GM18870 (cell line): ENCODE results near the gene SCN4B.

Source experiments
- ATAC-seq: cut with Tn5 transposase; IDR thresholded peaks from one replicate; pipeline ENCODE4 v1.9.1; 2021; ENCODE audit warnings: moderate library complexity; ENCODE audit not compliant: unreplicated experiment

Gene SCN4B

GRCh38 chr11:118174006-118174567, 21.5 kb upstream of the SCN4B start:
- ATAC-seq, result no peak

DNA sequence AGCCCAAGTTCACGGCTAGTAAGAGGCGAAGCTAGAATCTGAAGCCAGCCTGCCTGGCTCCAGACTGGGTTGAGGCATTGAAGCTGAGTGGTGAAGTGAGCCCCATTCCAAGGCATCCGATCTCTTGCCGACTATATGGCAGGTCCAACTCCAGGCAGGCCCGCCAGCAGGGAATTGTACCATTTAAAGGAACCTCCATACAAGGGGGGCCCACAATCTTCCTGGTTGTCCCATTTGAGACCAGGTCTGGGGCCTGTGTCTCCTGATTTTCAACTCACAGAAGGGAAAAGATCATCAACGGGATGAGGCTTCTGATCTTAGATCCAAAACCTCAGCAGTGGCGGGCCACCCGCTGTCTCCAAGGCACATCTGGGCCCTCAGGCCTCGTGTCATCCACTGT, 19.7 kb upstream of the SCN4B start:
- no peak for ATAC-seq

- no peak for ATAC-seq
Observed at GRCh38 chr11:118171269-118172062, 18.8 kb upstream of the SCN4B start.

DNA sequence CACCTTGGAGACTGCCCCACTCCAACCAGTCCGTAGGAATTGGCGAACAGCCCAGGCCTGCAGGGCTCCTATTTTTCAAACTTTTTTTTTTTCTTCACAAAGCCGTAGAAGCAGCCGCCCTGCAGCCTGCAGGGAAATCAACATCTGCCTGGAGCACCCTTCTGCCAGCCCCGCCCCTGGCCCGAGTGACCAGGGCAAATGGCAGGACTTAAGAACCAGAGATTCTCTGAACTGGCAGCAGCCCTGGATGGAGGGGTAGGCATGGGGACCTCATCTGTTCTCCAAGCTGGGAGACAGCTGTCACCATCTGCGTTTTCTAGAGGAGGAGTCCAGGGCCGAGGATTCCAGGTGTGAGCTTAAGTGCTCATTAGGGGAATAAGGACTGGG, 18.3 kb upstream of the SCN4B start:
- ATAC-seq, result no peak

DNA sequence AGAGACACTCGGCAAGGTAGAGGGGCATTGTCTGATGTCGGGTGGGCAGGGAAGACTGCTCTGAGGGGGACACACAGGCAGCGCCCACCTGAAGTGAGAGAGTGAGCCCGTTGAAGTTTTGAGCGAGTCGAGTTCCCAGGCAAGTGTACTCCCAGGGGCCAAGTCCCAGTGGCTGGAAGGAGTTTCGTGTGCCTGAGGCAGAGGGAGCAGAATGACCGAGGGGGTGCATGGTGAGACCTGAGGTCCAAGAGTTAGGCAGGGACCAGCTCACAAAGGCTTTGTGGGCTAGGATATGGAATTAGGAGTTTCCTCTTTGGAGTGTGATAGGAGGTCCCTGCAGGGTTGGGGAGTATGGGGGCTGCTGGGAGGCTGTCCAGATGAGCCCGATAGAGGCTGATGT, 17.6 kb upstream of the SCN4B start:
- ATAC-seq, result no peak

- no peak for ATAC-seq
Observed at GRCh38 chr11:118169300-118170140, 16.9 kb upstream of the SCN4B start.

DNA sequence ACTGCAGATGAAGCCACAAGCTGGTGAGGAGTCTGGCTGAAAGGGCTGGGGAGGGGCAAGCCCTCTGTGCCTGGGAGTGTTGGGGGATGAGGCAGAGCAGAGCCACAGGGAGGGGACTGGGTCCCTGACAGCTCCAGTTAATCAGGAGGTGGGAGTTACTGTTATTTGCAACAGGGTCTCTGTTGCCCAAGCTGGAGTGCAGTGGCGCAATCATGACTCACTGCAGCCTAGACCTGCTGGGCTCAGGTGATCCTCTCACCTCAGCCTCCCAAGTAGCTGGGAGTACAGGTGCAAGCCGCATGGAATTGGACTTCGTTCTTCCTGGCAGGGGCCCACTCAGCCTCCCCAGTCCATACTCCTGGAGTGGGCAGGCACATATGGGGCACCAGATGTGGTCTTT, 16.1 kb upstream of the SCN4B start:
- no peak for ATAC-seq

GRCh38 chr11:118168316-118168715, 15.7 kb upstream of the SCN4B start:
- ATAC-seq, result no peak

- no peak for ATAC-seq
Observed at GRCh38 chr11:118167906-118168305, 15.3 kb upstream of the SCN4B start.

DNA sequence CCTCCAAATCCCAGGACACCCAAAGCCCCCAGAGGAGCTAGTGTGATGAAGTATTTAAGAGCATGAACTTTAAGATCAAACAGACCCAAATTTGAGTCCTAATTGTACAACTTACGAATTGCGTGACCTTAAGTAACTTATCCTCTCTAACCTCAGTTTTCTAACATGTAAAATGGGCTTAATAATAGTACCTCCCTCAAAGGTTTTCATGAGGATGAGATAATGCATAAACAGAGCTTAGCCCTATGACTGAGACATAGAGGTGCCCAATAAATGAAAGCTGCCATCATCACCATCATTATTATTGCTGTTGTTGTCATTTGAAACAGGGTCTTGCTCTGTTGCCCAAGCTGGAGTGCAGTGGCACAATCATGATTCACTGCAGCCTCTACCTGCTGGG, 14.6 kb upstream of the SCN4B start:
- no peak for ATAC-seq

DNA sequence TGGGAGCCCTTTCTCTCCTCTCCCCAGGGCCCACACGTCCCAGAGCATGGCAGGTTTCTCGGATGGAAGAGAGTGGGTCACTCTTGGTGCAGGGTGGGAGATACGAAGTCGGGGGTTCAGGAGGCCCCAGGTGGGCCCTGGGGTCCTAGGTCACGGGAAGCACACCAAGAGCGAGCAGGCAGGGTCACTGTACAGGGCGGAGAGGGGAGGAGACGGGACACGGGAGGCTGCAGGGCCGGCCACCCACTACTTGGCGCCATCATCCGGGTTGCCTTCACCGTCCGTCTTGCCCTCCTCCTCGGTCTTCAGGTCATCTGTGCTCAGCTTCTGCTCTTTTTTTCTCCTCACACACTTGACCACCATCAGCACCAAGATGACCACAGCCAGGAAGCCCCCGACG, 14.0 kb upstream of the SCN4B start:
- ATAC-seq, result no peak

DNA sequence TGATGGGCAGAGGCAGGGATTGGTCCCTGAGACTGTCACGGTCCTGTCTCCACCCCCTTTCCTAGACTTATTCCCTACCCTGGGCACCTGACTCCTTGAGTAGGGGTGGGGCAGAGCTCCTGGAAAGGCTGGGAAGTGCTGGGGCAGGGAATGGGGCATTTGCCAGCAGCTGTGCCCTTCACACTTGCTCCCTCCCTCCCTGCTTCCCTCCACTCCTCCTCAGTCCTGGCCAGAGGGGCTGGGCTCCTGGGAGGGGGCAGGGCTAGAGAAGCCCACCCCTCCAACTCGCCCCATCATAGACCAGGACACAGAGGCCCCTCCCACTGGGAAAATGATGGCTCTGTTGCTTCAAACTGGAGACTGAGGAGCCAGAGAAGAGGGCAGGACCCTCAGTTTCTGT, 12.3 kb upstream of the SCN4B start:
- ATAC-seq, result no peak

- ATAC-seq, result no peak
Observed at GRCh38 chr11:118163494-118163893, 10.9 kb upstream of the SCN4B start.

- ATAC-seq, result no peak
Observed at GRCh38 chr11:118162846-118163245, 10.2 kb upstream of the SCN4B start.

DNA sequence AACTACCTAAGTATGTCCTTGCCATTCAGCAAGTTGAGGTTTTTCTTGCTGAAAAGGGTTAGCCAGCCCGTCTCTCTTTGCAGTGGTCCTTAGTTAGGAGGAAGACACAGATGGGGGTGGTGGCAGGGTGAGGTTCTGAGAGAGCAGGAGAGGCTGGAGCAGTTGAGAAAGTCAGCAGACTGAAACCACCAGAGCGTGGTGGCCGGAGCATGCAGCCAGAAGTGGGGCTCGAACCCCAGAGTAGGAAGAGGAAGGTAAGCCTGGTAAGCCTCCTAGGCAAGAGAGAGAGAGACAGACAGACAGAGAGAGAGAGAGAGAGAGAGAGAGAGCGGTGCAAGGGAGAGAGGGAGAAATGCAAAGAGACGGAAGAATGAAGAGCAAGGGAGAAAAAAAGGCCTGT, 9.2 kb upstream of the SCN4B start:
- ATAC-seq, result no peak

- no peak for ATAC-seq
Observed at GRCh38 chr11:118157186-118157895, 4.7 kb upstream of the SCN4B start.

DNA sequence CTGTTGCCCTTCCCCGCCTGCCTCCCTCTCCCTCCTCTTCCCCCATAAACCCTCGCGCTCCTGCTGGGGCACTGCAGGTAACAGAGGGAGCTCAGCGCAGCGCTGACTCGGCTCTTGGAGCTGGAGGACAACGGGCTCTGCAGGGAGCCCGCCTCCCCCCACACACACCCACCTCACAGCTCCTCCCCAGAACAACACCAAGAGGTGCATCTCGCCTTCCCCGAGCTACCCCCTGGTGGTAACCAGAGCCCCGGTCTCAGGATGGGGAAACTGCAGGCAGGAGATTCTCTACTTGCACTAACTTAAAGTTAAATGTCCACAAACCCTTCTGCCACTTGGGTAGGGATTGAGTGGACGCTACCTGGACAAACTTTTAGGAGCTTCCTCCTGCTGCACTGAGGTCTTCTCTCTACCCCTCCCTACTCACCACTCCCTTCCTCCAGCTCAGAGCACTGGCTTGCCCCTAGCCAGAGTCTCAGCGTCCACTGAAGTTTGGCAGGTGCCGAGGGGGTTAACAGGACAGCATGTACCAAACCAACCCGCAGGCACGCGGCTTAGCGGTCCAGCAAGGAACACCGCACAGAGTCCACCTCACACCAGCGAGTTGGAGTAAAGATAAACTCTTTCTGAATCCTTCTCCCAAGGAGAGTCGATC, 4.0 kb upstream of the SCN4B start:
- no peak for ATAC-seq

DNA sequence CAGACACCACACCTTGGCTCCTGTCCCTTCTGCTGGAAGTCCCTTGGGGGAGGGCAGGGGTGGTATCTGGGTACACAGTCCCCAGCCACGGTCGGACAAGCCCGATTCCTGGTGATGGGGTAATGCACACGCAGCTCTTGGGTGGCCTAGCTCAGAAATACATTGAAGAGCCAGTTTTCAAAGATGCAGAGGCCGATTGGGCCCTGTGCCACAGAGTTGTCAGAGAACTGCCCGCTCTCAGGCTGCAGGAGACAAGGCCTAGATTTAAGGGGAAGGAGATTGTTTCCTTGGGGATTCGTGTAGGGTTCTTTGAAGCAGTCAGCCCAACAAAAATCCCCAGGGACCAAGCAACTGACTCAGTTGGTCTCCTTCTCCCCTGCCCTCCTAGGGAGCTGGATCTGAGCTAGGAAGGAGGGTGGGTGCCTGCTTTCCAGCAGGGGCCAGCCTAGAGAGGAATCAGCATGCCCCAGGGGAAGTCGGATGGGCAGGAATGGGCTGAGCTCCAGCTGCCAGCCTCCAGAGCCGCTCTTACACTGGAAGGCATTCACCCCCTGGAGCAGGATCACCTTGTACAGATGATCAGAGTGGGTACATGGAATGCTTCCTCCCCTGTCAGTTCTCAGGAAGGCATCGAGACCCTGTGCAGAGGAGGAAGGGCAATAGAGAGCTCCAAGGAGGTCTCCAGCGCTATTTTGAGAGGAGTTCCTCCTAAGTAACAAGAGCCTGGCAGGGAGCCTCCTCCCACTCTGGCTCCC, 3.3 kb upstream of the SCN4B start:
- ATAC-seq, result no peak

DNA sequence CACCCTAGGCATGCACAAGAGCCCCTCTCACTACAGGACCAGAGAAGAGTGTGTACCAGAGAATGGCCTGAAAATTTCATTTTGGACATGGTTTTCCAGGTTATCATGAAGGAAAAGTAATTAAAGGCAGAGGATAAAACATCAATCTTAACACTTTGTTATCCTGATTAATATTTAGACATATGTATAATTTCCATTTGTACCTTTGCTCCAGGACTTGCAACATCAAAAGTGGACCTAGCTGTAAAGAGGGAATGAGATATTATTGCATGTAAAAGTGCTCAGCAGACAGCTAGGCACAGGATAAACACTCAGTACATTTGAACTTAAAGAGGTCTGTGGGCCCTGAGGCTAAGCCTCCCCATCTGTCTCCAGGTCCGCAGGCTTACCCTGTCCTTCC, 2.0 kb upstream of the SCN4B start:
- no peak for ATAC-seq

GRCh38 chr11:118153976-118154375, 1.4 kb upstream of the SCN4B start:
- no peak for ATAC-seq
